Measurements from ENCODE around the gene CAPN2. TPM values are rescaled to one million over a fixed set of nuclear protein-coding genes. Genes with fewer than 3 reads are reported as not detected.

Gene CAPN2
- total RNA-seq, 1 experiment from 2014 or later: 1,259 TPM

- Histone ChIP-seq H3K9me3 (ENCODE audit: low read length) (no peaks in the 10 kb centered on the region), H3K4me1 (ENCODE audit: insufficient read depth, low read length) (peaks cover 9% of the 10 kb centered on the region), H3K27ac (ENCODE audit: low read length) (no peak overlapping the region), H2AFZ (ENCODE audit: low read length) (no peak overlapping the region), H3K4me2 (ENCODE audit: low read length) (no peak overlapping the region), H3K36me3 (ENCODE audit: low read depth, low read length) (peaks cover 94% of the 10 kb centered on the region), H4K20me1 (ENCODE audit: low read length) (peaks cover 3% of the 10 kb centered on the region; the same call in 1 of the 2 replicates), H3K27me3 (ENCODE audit: low read length) (no peaks in the 10 kb centered on the region), H3F3A (ENCODE audit: low read length, unreplicated experiment) (no peaks in the 10 kb centered on the region), H3K4me3 (ENCODE audit: low read length) (no peak overlapping the region), H3K79me2 (ENCODE audit: low read length) (peaks cover 11% of the 10 kb centered on the region; the same call in 1 of the 2 replicates), H3K9ac (ENCODE audit: low read length) (no peak overlapping the region), H3K9me2 (replicated peaks; ENCODE audit: low read length) (no peaks in the 10 kb centered on the region)
- BruUV-seq (replicated peaks): no TSS peak
- CTCF ChIA-PET: no interaction called here
- no peak for ATAC-seq
- POLR2A ChIA-PET (ENCODE audit: unreplicated experiment): no interaction called here
- no peak for TF ChIP-seq EZH2 (IDR thresholded peaks at IDR 0.05; ENCODE audit: low read length, unreplicated experiment)
- TF ChIP-seq CTCF (conservative IDR thresholded peaks at IDR 0.05; ENCODE audit: low read depth, low read length): no peak
- TF ChIP-seq EZH2phosphoT487 (IDR thresholded peaks at IDR 0.05; ENCODE audit: borderline replicate concordance, low read length): no peak
- no peak for DNase-seq
- intact Hi-C loops (cut with micrococcal nuclease): no loop called here
Measured at GRCh38 chr1:223752721-223753515, 40.6 kb downstream of the CAPN2 start.

- CTCF ChIA-PET: no interaction called here
- H3F3A ChIP-seq (ENCODE audit: low read length, unreplicated experiment): no peaks in the 10 kb centered on the region
- BruUV-seq (replicated peaks): no TSS peak
- TF ChIP-seq CTCF (conservative IDR thresholded peaks at IDR 0.05; ENCODE audit: low read depth, low read length): no peak
- TF ChIP-seq EZH2 (IDR thresholded peaks at IDR 0.05; ENCODE audit: low read length, unreplicated experiment): no peak
- no peak for TF ChIP-seq EZH2phosphoT487 (IDR thresholded peaks at IDR 0.05; ENCODE audit: borderline replicate concordance, low read length)
- H3K4me2 ChIP-seq (ENCODE audit: low read length): no peak overlapping the region
- ATAC-seq (no peak), DNase-seq (no peak)
- no peaks in the 10 kb centered on the region for H3K9me3 ChIP-seq (ENCODE audit: low read length)
- POLR2A ChIA-PET (ENCODE audit: unreplicated experiment): no interaction called here
- intact Hi-C loops (cut with micrococcal nuclease): no loop called here
- no peaks in the 10 kb centered on the region for H4K20me1 ChIP-seq (ENCODE audit: low read length)
- H3K27me3 ChIP-seq (ENCODE audit: low read length): no peaks in the 10 kb centered on the region
- H3K4me1 ChIP-seq (ENCODE audit: insufficient read depth, low read length): no peaks in the 10 kb centered on the region
- peaks cover 4% of the 10 kb centered on the region; the same call in 1 of the 2 replicates for H3K79me2 ChIP-seq (ENCODE audit: low read length)
- no peak overlapping the region for H3K9ac ChIP-seq (ENCODE audit: low read length)
- H3K4me3 ChIP-seq (ENCODE audit: low read length): no peak overlapping the region
- H3K27ac ChIP-seq (ENCODE audit: low read length): no peak overlapping the region
- H2AFZ ChIP-seq (ENCODE audit: low read length): no peak overlapping the region
- H3K9me2 ChIP-seq (replicated peaks; ENCODE audit: low read length): no peaks in the 10 kb centered on the region
- H3K36me3 ChIP-seq (ENCODE audit: low read depth, low read length): peaks cover 99% of the 10 kb centered on the region
Measured at GRCh38 chr1:223754681-223755431, 42.5 kb downstream of the CAPN2 start.

- Histone ChIP-seq H4K20me1 (ENCODE audit: low read length) (no peaks in the 10 kb centered on the region), H3K9me2 (replicated peaks; ENCODE audit: low read length) (no peaks in the 10 kb centered on the region), H3K27ac (ENCODE audit: low read length) (no peak overlapping the region), H3K36me3 (ENCODE audit: low read depth, low read length) (peaks cover 99% of the 10 kb centered on the region), H3K9me3 (ENCODE audit: low read length) (no peaks in the 10 kb centered on the region), H3F3A (ENCODE audit: low read length, unreplicated experiment) (no peaks in the 10 kb centered on the region), H3K4me1 (ENCODE audit: insufficient read depth, low read length) (no peaks in the 10 kb centered on the region), H3K79me2 (ENCODE audit: low read length) (no peaks in the 10 kb centered on the region), H3K27me3 (ENCODE audit: low read length) (no peaks in the 10 kb centered on the region), H3K9ac (ENCODE audit: low read length) (no peak overlapping the region), H3K4me3 (ENCODE audit: low read length) (no peak overlapping the region), H2AFZ (ENCODE audit: low read length) (no peak overlapping the region), H3K4me2 (ENCODE audit: low read length) (no peak overlapping the region)
- ChIA-PET CTCF (no interaction called here), POLR2A (ENCODE audit: unreplicated experiment) (no interaction called here)
- BruUV-seq (replicated peaks): no TSS peak
- intact Hi-C loops (cut with micrococcal nuclease): no loop called here
- no peak for DNase-seq
- no peak for TF ChIP-seq CTCF (conservative IDR thresholded peaks at IDR 0.05; ENCODE audit: low read depth, low read length)
- no peak for TF ChIP-seq EZH2 (IDR thresholded peaks at IDR 0.05; ENCODE audit: low read length, unreplicated experiment)
- no peak for TF ChIP-seq EZH2phosphoT487 (IDR thresholded peaks at IDR 0.05; ENCODE audit: borderline replicate concordance, low read length)
- no peak for ATAC-seq
Measured at GRCh38 chr1:223755432-223755792, 43.1 kb downstream of the CAPN2 start.
